AG10803 (cell line): ENCODE measurements around the gene TM7SF2.

Source experiments
- DNase-seq: peaks from one replicate; pipeline ENCODE4 v3.0.0; 2010; ENCODE audit warnings: low read depth
- H3K4me3 ChIP-seq: 2 replicates; pipeline ENCODE4 v1.5.1; 2011; ENCODE audit warnings: mild to moderate bottlenecking, low read length, control low read depth
- CTCF ChIP-seq: conservative IDR thresholded peaks from 2 replicates; pipeline ENCODE4 v1.5.1; 2011; ENCODE audit warnings: mild to moderate bottlenecking, low read length, control low read depth, inconsistent platforms

Gene TM7SF2

GRCh38 chr11:65102142-65103095 is 9.3 kb upstream of the TM7SF2 start:
- DNase-seq: no peak
- no peak for TF ChIP-seq CTCF
- H3K4me3 ChIP-seq: no peak overlapping the region

GRCh38 chr11:65103476-65103875 is 8.2 kb upstream of the TM7SF2 start:
- no peak for TF ChIP-seq CTCF
- DNase-seq: no peak
- H3K4me3 ChIP-seq: no peak overlapping the region

- DNase-seq: no peak
- no peak overlapping the region for H3K4me3 ChIP-seq
- TF ChIP-seq CTCF: no peak
These were observed 7.0 kb upstream of the TM7SF2 start for GRCh38 chr11:65104628-65105027.

- H3K4me3 ChIP-seq: no peak overlapping the region
- no peak for TF ChIP-seq CTCF
- no peak for DNase-seq
These were observed 4.6 kb upstream of the TM7SF2 start for GRCh38 chr11:65107078-65107477.

GRCh38 chr11:65107751-65108468 is 3.8 kb upstream of the TM7SF2 start:
- no peak overlapping the region for H3K4me3 ChIP-seq

GRCh38 chr11:65108469-65109123 is 3.1 kb upstream of the TM7SF2 start:
- no peak for TF ChIP-seq CTCF
- no peak for DNase-seq

More at GRCh38 chr11:65107751-65108468, 3.8 kb upstream of the TM7SF2 start:
- no peak for DNase-seq
- TF ChIP-seq CTCF: no peak

More at GRCh38 chr11:65108469-65109123, 3.1 kb upstream of the TM7SF2 start:
- H3K4me3 ChIP-seq: no peak overlapping the region
